Stimulated activated naive CD4-positive, alpha-beta T cell (primary cell): ENCODE results near the gene CTPS2.
"Not testable (repeated sequence)": the region's sequence is repeated elsewhere in the genome, so short reads cannot be mapped to it uniquely, and the experiment has no call there.

Experiments used
- DNase-seq, 6 experiments: peaks; one replicate each; lab custom pipeline; 2025; lab: John Stamatoyannopoulos, UW

Gene CTPS2

DNA sequence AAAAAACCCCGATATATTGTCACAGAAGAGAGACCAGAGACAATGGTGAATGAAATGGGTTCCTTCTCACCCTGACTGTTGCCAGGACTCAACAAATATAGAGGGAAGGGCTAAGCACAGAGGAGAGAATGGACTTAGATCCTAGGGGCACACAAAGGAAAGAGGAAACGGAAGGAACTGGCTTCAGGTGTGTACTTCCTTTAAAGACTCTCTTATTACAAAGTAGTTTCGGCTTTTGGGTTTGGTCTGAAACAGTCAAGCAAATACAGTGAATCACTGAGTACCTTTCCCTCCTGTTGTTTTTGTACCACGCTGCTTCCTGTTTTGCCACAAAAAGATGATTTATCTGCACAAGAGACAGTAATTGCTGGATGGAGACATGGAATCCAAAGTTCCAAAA, 108.6 kb downstream of the CTPS2 start:
- peak in 3 of 6 experiments; percentile 1 to 43 (median 23) for DNase-seq

DNA sequence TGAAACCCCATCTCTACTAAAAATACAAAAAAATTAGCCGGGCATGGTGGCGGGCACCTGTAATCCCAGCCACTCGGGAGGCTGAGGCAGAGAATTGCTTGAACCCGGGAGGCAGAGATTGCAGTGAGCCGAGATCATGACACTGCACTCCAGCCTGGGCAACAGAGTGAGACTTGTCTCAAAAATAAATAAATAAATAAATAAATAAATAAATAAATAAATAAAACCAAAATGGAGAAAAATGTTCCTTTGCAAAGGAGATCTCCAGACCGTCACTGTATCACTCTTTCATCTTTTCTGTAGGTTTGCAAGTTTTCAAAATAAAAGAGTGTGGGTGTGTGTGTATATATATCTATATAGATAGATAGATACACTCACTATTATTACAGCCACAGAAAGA, 109.2 kb downstream of the CTPS2 start:
- not testable (repeated sequence) for DNase-seq

DNA sequence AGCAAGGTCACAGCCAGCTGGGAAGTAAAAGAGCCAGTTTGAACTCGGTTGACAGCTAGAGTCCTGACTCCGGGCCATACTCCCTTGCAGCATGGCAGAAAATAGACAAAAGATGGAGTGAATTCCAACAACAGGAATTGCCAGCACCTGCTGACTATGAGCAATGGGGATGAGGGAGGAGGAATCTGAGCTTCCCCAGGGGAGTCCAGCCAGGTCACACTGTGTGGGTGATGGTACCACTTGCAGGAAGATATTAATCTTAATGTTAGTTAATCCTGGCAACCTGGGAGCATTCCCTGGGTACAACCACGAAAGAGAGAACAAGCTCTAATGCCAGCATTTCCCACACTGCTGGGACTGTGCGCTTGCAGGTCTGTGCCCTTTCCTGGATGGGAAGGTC, 110.6 kb downstream of the CTPS2 start:
- no peak for DNase-seq

DNA sequence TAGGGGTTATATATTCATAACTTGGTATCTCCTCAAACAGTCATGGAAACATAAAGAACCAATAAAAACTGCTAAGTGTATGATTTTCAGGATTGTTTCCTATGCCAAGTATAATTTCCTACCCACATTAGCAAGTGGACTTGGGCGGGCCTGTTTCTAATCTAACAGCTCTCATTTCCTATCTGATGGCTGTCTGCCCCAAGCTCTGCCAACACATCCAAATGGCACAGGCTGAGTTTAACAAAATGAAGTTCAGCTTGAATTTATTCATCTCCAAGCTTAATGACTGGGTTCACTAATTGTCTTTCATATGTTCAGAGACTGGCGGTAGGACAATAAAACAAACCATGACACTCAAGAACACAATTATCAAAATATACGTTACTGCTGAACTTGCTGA, 118.0 kb downstream of the CTPS2 start:
- DNase-seq: no peak

DNA sequence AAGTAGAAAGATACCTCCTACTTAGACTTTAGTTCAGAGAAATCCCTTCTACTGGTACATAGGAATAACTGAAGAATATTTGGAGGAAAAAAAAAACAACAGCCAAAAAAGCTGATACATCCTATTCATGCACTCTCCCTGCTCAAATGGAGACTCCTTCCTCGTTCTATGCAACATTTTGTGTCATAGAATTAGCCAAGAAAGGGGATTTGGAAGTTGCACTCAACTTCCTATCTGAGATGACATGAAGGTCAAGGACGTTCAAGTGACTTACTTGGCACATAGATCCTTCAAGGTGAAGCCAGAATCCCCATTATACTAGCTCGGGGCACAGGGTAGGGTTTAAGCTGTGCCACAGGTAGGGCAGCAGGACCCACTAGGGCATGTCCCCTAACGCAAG, 118.7 kb downstream of the CTPS2 start:
- DNase-seq: no peak

DNA sequence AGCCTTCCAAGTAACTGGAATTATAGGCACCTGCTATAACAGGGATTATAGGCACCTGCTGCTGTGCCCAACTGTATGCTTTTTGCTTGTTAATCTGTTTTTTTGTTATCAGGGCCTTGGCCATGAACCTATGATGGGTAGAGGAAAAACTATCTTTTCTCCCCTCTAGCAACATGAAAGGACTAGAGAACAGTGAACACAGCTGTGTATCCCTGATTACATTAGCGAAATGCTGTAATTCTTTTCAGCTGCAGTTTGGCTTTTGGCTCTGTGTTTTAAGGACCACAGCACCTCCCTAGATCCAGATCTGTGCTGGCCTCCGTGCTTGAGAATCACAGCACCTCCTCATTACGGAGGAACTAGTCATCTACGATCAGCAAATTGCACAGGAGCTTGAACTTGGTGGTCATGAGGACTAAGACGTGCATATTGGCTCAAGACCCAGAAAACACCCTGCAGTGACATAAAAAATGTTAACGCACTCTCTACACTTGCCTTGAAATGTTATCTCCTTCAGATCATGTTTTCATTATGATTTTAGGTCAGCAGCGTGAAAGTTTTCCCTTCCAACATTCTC, 120.2 kb downstream of the CTPS2 start:
- DNase-seq: no peak

GRCh38 chrX:16589826-16590225, 122.6 kb downstream of the CTPS2 start:
- no peak for DNase-seq

- no peak for DNase-seq
Observed at GRCh38 chrX:16589211-16589610, 123.3 kb downstream of the CTPS2 start.

GRCh38 chrX:16588266-16588665, 124.2 kb downstream of the CTPS2 start:
- no peak for DNase-seq

DNA sequence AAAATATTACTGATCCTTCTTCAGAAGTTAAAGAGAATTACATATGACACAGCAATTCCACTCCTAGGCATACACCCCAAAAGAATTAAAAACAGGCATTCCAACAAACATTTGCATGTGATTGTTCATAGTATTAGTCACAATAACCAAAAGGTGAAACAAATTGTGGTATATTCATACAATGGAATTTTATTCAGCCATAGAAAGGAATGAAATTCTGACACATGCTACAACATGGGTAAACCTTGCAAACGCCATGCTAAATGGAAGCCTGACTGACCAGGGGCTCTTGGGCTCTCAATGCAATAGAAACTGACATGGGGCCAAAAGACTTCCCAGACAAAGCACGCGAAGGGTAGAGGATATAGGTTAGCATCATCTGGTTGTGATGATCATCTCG, 124.6 kb downstream of the CTPS2 start:
- DNase-seq: no peak

DNA sequence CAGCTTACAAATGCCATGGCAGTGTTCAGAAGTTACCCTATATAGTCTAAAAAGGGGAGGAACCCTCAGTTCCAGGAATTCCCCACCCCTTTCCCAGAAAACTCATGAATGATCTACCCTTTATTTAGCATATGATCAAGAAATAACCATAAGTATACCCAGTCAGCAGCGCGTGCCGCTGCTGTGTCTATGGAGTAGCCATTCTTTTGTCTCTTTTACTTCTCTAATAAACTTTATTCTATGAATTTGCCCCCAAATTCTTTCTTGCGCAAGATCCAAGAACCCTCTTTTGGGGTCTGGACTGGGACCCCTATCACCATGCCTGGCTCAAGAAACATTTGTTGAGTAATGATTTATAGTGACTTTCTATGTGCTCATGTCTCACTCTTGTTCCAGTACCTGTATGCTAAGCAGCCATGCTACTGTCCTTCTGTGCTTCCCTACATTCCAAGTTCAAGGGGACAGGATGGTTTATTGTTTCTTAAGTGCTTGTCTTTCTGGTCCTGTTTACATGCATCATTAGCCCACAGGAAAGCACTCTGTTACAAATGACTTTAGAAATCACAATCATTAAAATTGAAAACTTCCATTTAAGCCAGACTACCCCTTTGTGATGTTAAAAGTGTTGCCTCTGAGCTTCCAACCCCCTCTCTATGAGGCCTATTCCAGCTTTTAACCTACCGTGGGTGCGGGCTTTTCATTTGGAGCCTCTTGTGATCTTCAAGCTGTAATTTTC, 125.9 kb downstream of the CTPS2 start:
- DNase-seq: no peak

GRCh38 chrX:16585486-16586376, 126.7 kb downstream of the CTPS2 start:
- DNase-seq: no peak

- DNase-seq: not testable (repeated sequence)
Observed at GRCh38 chrX:16580004-16580797, 132.3 kb downstream of the CTPS2 start.

GRCh38 chrX:16579517-16579916, 133.0 kb downstream of the CTPS2 start:
- DNase-seq: no peak

DNA sequence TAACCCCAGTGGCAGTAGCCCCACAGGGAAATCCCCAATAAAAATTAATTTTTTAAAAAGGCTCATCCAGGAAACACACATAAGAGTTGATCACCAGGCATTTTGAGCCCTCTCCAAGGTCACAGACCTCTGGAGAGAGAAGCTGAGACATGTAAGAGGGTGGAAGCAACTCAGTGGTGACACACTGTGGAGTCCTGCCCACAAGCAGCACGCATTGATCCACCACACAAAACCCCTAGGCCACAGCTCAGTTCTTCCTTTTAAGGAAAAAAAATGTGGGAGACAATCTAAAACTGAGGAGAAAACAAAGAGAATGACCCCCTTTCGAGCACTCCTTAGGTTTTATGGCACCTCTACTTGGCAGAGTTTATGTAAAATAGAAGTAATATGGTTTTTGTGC, 134.3 kb downstream of the CTPS2 start:
- DNase-seq: no peak

- DNase-seq: no peak
Observed at GRCh38 chrX:16577483-16578029, 134.9 kb downstream of the CTPS2 start.

GRCh38 chrX:16575388-16575787, 137.1 kb downstream of the CTPS2 start:
- DNase-seq: not testable (repeated sequence)

GRCh38 chrX:16573781-16574180, 138.7 kb downstream of the CTPS2 start:
- DNase-seq: no peak

GRCh38 chrX:16567681-16568080, 144.8 kb downstream of the CTPS2 start:
- DNase-seq: no peak

DNA sequence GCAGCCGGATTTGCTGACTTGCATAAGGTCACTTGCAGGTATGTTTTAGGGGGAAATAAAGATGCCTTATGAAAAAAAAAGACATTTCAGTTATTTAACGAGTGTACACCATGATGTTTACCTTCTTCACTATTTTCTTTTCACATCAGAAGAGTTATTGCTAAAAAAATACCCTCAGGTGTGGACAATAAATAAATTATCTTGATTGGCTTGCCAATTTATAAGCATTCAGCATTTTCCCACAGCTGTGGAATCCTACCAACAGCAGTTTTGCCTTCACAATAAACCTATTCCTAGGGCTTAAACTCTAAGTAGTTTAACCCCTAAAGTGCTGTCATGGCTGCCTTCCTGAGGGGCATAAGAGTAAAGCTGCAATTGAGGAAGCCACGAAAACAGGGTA, 145.9 kb downstream of the CTPS2 start:
- DNase-seq: no peak

GRCh38 chrX:16560173-16560572, 152.3 kb downstream of the CTPS2 start:
- no peak for DNase-seq

GRCh38 chrX:16559206-16559619, 153.3 kb downstream of the CTPS2 start:
- DNase-seq: no peak
